Measurements from ENCODE around the gene SLC39A9.

GRCh38 chr14:69398818-69399210, 322 bp downstream of the SLC39A9 start:
- TF ChIP-seq CTCF (IDR thresholded peaks at IDR 0.05) (no peak), EZH2 (IDR thresholded peaks at IDR 0.05; ENCODE audit: borderline replicate concordance, insufficient read depth, low read depth, low read length, poor library complexity, severe bottlenecking) (no peak)

All from B cell (primary cell).